ENCODE data around the gene PRSS50.

PRSS50 gene

DNA sequence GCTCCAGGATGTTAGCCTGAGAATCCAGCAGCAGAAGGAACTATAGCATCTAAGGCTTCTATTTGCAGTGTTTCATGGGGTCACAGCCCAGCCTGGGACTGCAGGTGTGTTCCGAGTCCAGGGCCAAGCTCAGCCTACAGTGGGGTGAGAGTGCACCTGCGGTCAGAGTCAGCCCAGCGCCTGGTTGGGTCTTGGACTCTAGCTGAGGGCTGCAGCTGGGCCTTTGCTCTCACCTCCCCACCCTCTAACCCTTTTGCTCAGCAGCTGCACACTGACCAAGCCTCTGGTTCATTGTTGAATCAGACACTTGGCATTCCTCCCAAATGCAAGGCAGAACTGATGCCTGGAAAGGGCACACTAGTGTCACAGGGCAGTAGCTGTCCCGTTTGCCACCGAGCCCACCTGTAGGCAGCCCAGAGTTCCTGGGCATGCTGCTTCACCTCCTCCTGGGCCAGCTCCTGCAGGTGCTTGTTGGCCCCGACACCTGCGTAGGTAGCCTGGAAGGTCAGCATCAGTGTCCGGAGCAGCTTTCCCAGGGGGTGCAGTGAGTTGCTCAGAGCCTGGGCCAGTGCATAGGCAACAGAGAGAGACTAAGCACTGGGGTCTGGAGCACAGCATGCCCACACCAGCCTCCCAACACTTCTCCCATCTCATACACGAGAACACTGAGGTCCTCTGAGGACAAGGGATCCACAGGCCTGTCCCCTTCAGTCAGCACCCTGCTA is 41.7 kb downstream of the PRSS50 start:
- Mint-ChIP-seq H3K27me3 (no peaks in the 10 kb centered on the region), H3K4me3 (no peak overlapping the region), H3K36me3 (ENCODE audit: low read depth) (no peaks in the 10 kb centered on the region), H3K27ac (no peak overlapping the region), H3K4me1 (no peaks in the 10 kb centered on the region), H3K9me3 (no peaks in the 10 kb centered on the region)
- DNase-seq (no peak), ATAC-seq (no peak)

DNA sequence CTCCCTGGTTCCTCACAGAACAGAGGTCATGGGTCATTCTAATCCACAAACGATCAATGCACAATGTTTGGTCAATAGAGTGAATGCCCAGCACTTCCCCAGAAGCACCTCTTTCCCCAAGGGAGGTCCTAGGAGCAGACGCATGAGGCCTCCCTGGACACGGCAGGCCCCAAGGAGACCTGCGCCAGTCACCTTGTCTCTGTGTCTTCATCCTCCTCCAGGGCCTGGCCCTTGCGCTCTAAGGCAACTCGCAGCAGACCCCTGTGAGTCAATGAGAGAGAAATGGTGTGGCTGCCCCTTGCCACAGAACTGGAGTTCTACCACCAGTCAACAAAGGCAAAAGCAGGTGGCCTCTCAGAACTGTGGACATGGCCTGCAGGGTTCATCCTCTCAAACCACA is 42.2 kb downstream of the PRSS50 start:
- no peaks in the 10 kb centered on the region for H3K36me3 Mint-ChIP-seq (ENCODE audit: low read depth)
- no peak overlapping the region for H3K27ac Mint-ChIP-seq
- H3K27me3 Mint-ChIP-seq = no peaks in the 10 kb centered on the region
- no peak overlapping the region for H3K4me3 Mint-ChIP-seq
- H3K4me1 Mint-ChIP-seq = no peaks in the 10 kb centered on the region
- H3K9me3 Mint-ChIP-seq = no peaks in the 10 kb centered on the region
- no peak for DNase-seq
- ATAC-seq = no peak

DNA sequence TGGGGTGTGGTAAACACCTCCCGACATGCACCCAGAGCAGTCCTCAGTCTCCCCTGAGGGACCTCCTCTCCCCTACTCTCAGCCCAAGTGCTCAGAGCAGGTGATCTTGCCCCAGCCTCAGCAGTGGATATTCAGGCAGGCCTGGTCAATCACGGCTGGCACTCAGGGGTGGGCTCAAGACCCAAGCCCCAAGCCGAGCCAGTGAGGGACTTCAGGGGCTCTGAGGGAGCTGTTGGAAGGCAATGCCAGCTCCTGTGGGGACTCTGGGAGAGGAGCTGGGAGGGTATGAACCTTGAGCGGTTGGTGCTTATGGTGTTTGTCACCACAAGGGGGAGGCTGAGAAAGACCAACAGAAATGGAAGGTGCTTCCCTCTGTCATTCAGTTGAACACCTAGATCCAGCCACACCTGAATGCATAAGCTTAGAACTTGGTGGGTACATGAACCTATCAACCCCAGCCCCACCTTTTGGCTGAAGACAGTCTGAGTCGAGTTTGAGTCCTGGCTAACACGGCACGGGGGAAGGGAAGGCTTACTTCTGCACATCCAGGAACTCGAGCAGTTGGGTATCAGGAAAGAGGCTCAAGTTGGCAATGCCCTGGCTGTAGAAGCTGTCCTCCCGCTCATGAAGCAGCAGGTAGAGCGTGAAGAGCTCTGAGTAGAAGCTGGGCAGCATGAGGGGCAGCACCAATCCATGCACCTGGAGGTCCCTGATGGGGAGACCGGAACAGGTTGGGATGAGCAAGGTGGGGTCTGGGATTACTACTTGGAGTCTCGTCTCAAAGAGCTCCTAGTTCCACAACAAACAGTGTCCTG is 43.4 kb downstream of the PRSS50 start:
- no peak for ATAC-seq
- no peak for DNase-seq
- Mint-ChIP-seq H3K4me3 (no peak overlapping the region), H3K27me3 (no peaks in the 10 kb centered on the region), H3K9me3 (no peaks in the 10 kb centered on the region), H3K36me3 (ENCODE audit: low read depth) (no peaks in the 10 kb centered on the region), H3K27ac (no peak overlapping the region), H3K4me1 (no peaks in the 10 kb centered on the region)

DNA sequence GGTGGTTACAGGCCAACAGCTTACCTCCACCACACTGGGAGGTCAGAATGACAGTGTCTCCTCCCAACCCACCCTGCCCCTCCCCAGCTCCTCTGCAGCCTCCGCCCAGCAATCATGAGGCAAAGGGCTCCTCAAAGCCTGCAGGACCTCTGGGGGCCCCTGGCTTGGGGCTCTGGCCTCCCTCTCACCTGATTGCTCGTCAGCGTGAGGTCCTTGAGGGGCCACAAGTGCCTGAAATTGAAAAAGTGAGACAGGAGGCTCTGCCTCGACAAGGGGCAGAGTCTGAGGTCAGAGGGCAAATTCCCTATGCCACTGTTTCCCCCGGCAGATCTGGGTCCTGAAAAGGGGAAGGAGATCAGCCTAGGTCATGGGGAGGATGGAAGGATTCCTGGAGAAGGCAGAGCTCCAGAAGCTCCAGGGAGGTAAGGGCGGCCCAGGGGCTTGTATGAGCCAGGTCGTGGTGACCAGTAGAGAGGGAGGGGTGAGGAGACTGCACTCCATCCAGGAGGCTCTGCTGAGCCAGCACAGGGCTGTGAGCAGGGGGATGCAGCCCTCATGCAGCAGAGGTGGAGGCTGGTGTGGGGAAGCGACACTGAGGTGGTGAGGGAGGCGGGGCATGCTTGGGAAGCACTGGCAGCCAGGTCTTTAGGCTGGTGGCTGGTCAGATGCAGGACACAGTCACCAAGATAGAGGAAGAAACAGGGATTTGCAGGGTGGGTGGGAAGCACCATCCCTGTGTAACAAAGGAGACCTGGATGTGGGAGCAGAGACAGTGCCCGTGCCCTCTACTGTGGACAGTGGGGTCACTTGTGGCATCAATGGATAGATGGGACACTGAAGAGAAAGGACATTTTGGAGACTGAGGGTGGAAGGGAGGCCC is 44.3 kb downstream of the PRSS50 start:
- no peak overlapping the region for H3K27ac Mint-ChIP-seq
- no peaks in the 10 kb centered on the region for H3K4me1 Mint-ChIP-seq
- H3K27me3 Mint-ChIP-seq = no peaks in the 10 kb centered on the region
- DNase-seq (no peak), ATAC-seq (no peak)
- H3K4me3 Mint-ChIP-seq = no peak overlapping the region
- no peaks in the 10 kb centered on the region for H3K9me3 Mint-ChIP-seq
- H3K36me3 Mint-ChIP-seq (ENCODE audit: low read depth) = no peaks in the 10 kb centered on the region

DNA sequence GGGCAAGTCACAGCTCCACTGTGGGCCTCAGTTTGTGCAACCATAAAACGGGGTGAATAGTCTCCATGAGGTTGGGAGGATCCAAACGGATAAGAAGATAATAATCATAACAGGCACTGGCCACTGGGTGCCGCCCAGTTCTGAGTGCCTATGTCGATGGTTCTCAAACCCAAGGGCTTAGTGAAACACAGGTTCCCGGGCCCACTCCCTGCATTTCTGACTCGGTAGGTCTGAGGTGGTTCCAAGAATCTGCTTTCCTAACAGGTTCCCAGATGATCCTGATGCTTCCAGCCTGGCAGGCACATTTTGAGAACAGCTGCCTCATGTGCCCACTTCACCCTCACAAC is 45.3 kb downstream of the PRSS50 start:
- DNase-seq (no peak), ATAC-seq (no peak)
- Mint-ChIP-seq H3K27ac (no peak overlapping the region), H3K27me3 (no peaks in the 10 kb centered on the region), H3K9me3 (no peaks in the 10 kb centered on the region), H3K4me1 (no peaks in the 10 kb centered on the region), H3K4me3 (no peak overlapping the region), H3K36me3 (ENCODE audit: low read depth) (no peaks in the 10 kb centered on the region)

DNA sequence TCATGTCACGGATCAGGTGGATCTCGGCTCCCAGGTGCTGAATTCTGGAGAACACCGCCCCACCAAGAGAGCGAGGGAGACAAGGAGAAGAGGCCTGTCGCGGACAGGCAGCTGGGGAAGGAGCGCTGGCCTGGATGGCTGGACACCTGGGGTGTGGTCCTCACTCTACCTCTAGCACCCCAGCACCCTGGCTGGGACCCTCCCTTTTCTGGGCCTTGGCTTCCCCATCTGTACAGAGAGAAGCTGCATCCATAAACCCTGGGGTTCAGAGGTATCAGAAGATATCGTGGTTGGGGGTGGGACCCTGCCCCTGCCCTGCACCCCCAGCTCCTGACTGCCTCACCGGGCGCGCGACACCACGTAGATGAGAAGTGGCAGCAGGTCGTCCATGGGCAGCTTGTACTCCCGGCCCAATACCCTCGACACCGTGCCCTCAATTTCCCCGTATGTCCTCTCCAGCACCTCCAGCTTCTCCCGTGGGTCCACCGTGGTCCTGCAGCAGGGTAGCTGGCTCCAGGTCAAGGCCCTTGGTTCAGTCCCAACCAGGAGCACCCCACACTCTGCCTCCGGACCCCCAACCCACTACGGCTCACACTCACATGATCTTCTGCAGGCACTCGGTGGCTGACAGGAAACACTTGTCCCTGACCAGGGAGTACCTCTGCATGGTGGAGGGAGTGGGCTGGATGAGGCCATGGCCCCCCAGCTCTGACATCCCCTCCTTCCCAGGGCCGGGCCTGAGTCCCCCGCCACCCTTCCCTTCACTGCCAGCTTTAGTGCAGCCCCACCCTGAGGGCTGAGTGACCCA is 45.9 kb downstream of the PRSS50 start:
- DNase-seq (no peak), ATAC-seq (no peak)
- Mint-ChIP-seq H3K4me3 (no peak overlapping the region), H3K27ac (no peak overlapping the region), H3K4me1 (no peaks in the 10 kb centered on the region), H3K27me3 (no peaks in the 10 kb centered on the region), H3K9me3 (no peaks in the 10 kb centered on the region), H3K36me3 (ENCODE audit: low read depth) (no peaks in the 10 kb centered on the region)

DNA sequence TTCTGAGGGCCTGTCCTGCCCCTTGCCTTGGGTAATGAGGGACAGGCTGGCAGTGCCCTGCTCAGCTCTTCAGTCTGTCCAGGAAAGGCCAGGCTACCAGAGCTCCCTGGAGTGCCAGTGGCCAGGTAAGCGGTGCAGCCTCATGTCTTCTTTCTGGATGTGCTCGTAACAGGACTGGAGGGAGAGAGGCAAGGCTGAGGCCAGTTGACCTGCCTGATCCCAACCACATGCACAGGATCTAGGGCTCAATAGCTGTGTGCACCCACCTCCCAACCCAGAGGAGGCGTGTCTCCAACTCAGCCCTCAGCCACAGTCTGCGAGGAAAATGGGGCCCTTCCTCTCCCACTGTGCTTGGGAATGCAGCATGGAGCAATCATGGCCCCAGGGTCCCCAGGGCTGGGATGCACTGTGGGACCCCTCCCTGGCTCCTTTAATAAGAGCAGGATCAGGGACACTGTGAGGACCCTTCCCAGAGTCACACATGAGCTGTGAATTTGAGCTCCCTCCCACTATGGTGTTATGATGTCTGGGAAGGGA is 46.7 kb downstream of the PRSS50 start:
- Mint-ChIP-seq H3K27ac (no peak overlapping the region), H3K27me3 (no peaks in the 10 kb centered on the region), H3K4me3 (no peak overlapping the region), H3K4me1 (no peaks in the 10 kb centered on the region), H3K9me3 (no peaks in the 10 kb centered on the region), H3K36me3 (ENCODE audit: low read depth) (no peaks in the 10 kb centered on the region)
- ATAC-seq (no peak), DNase-seq (no peak)

DNA sequence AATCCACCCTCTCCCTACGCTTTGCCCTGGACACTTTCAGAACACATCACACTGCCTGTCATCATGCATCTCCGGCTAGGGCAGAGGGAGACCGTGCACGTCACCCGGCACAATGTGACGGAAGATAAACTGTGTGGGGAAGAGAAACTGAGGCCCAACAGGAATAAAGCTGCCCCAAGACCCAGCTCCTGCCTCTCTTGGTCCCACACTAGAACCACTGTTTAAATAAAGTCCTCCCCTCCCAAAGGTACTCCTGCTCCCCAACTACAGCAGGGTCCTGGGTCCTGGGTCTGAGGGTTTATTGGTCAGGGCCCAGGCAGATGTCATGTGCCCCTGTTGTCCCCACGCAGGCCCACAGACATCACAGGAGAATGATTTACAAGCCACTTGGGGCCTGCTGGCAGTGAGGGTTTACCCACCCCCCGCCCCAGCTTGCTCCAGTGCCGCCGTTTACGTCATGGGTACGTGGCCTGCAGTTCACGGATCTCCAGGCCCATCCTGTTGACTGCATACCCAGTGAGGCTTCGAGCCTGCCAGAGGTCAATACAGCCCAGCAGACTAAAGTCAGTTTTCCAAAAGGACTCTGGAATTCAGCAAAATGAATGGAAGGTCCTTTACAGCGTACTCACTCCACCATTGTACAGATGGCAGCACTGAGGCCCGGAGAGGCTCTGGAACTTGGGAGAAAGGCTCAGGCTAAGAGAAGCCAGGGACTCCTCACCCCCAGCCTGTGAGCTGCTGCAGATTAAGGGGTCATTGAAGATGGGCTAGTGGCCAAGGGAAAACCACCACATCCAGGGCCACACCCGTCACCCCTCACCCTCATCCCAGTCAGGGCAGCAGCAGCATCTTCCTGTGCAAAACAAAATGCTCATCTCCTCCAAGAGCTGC is 47.4 kb downstream of the PRSS50 start:
- Mint-ChIP-seq H3K36me3 (ENCODE audit: low read depth) (no peaks in the 10 kb centered on the region), H3K27ac (no peak overlapping the region), H3K27me3 (no peaks in the 10 kb centered on the region), H3K4me3 (no peak overlapping the region), H3K4me1 (no peaks in the 10 kb centered on the region), H3K9me3 (no peaks in the 10 kb centered on the region)
- ATAC-seq = no peak
- no peak for DNase-seq

DNA sequence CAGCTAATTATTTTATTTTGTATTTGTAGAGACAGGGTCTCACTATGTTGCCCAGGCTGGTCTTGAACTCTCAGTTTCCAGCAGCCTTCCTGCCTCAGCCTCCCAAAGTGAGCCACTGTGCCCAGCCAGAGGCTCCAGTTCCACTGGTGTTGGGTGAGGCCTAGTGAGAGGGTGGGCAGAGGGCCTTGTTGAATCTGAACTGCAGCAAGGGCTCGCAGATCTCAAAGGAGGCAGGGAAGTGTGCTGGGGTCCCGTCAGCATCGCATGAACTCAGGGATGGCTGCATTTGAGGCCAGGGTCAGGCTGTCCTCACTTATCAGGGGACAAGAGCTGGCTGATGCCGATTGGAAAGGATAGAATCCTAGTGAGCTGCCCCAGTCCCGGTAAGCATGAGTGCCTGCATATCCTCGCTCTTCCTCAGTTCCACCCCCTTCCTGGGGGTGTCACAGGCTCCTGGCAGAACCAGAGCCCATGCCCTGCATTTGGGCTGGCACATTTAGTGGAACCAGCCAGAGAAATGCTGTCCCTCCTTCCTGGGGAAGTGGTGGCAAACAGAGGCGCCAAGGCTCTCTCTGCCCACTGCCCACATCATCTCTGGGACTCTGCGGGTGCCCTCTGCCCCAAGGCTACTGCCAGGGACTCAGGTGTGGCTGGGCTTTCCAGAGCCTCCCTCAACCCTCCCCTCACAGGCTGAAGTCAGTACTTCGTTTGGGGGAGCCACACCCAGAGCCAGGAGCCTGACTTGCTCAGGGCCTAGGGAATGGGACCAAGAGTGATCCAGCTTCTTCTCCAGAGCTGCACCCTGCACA is 48.3 kb downstream of the PRSS50 start:
- Mint-ChIP-seq H3K36me3 (ENCODE audit: low read depth) (no peaks in the 10 kb centered on the region), H3K27me3 (no peaks in the 10 kb centered on the region), H3K27ac (no peak overlapping the region), H3K4me3 (no peak overlapping the region), H3K4me1 (no peaks in the 10 kb centered on the region), H3K9me3 (no peaks in the 10 kb centered on the region)
- no peak for ATAC-seq
- DNase-seq = no peak

DNA sequence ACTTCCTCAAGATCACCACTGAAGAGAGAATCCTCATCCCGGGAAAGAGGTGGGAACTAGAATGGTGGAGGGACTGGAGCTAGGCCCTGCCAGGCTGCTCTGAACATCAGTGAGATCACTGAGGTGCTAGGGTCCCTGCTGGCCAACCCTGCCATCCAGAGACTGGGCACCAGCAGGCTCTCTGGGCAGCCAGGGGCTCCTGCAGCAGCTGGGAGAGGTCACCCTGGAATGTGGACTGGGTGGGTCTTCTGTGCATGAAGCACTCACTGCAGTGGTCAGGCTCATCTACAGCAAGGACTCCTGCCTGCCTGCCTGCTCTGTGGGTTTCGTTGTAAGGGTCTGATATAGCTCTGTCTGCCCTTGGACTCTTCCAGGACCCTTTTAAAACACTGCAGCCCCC is 49.1 kb downstream of the PRSS50 start:
- Mint-ChIP-seq H3K4me3 (no peak overlapping the region), H3K36me3 (ENCODE audit: low read depth) (no peaks in the 10 kb centered on the region), H3K27me3 (no peaks in the 10 kb centered on the region), H3K9me3 (no peaks in the 10 kb centered on the region), H3K4me1 (no peaks in the 10 kb centered on the region), H3K27ac (no peak overlapping the region)
- DNase-seq (no peak), ATAC-seq (no peak)

DNA sequence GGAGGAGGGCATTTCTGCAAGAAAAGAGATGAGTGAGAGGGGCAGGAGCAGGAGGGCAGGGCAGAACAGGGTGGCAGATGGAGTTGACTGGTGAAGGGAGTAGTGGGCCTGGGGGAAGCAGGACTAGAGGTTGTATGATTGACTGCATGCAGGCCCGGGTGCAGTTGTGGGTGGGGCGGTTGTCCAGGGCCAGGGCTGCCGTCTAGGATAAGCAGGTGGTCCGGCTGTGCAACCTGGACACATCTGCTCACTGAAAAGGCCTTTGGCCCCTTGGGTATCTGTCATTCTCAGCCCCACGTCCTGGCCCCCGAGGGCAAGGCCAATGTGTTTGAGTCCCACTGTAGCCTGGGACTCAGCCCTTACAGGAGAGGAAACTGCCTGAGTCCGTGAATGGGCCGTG is 49.6 kb downstream of the PRSS50 start:
- H3K4me3 Mint-ChIP-seq = no peak overlapping the region
- no peaks in the 10 kb centered on the region for H3K4me1 Mint-ChIP-seq
- ATAC-seq (no peak), DNase-seq (no peak)
- H3K27me3 Mint-ChIP-seq = no peaks in the 10 kb centered on the region
- no peak overlapping the region for H3K27ac Mint-ChIP-seq
- H3K9me3 Mint-ChIP-seq = no peaks in the 10 kb centered on the region
- H3K36me3 Mint-ChIP-seq (ENCODE audit: low read depth) = no peaks in the 10 kb centered on the region

DNA sequence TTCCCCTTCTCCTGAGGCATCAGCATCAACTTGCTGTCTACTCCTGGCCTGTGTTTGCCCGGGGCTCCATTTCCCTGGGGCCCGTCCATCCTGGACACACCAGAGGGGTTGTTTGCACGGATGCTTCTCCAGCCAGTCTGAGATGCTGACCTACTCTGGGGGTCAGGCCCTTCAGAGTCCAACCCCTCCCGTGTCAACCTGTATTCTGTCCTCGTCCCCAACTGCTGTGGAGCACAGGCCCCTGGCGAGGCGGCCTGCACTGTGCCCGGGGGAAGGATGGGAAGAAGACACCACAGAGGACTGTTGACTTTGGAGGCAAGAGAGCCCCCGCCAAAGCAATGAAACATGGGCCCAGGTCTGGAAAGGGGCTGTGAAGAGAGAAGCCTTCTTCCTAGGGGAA is 50.0 kb downstream of the PRSS50 start:
- no peaks in the 10 kb centered on the region for H3K4me1 Mint-ChIP-seq
- H3K9me3 Mint-ChIP-seq = no peaks in the 10 kb centered on the region
- H3K4me3 Mint-ChIP-seq = no peak overlapping the region
- no peak overlapping the region for H3K27ac Mint-ChIP-seq
- ATAC-seq = no peak
- H3K36me3 Mint-ChIP-seq (ENCODE audit: low read depth) = no peaks in the 10 kb centered on the region
- H3K27me3 Mint-ChIP-seq = no peaks in the 10 kb centered on the region
- DNase-seq = no peak
